IPS-15b (cell line): ENCODE data around the gene MMP15.
"Not testable (repeated sequence)": the region's sequence is repeated elsewhere in the genome, so short reads cannot be mapped to it uniquely, and the experiment has no call there.

Experiments
- H3K27me3 ChIP-seq: one replicate; pipeline ENCODE4 v1.6.1; 2013; ENCODE audit warnings: low read length; ENCODE audit not compliant: control insufficient read depth, insufficient read depth
- H3K36me3 ChIP-seq: one replicate; pipeline ENCODE4 v1.6.1; 2013; ENCODE audit warnings: low read length; ENCODE audit not compliant: control insufficient read depth, insufficient read depth
- H3K4me1 ChIP-seq: one replicate; pipeline ENCODE4 v1.6.1; 2013; ENCODE audit warnings: mild to moderate bottlenecking, low read length; ENCODE audit not compliant: control insufficient read depth, insufficient read depth
- H3K4me3 ChIP-seq: one replicate; pipeline ENCODE4 v1.5.1; 2013; ENCODE audit warnings: low read depth, low read length
- H3K9ac ChIP-seq: one replicate; pipeline ENCODE4 v1.6.1; 2013; ENCODE audit warnings: low read depth, mild to moderate bottlenecking, low read length
- H3K9me3 ChIP-seq: one replicate; pipeline ENCODE4 v1.6.1; 2013; ENCODE audit warnings: mild to moderate bottlenecking, low read length; ENCODE audit not compliant: control insufficient read depth, insufficient read depth

MMP15 gene

GRCh38 chr16:58072134-58072533, 46.6 kb downstream of the MMP15 start:
- H3K36me3 ChIP-seq, H3K9ac ChIP-seq, H3K27me3 ChIP-seq, H3K9me3 ChIP-seq, H3K4me3 ChIP-seq, H3K4me1 ChIP-seq: not testable (repeated sequence)

GRCh38 chr16:58073086-58073485, 47.5 kb downstream of the MMP15 start:
- not testable (repeated sequence) for H3K27me3 ChIP-seq, H3K9ac ChIP-seq, H3K4me3 ChIP-seq

GRCh38 chr16:58074657-58075056, 49.1 kb downstream of the MMP15 start:
- H3K9ac ChIP-seq: no peak overlapping the region
- H3K27me3 ChIP-seq: no peaks in the 10 kb centered on the region
- no peaks in the 10 kb centered on the region for H3K9me3 ChIP-seq
- no peak overlapping the region for H3K4me3 ChIP-seq
- H3K4me1 ChIP-seq: no peaks in the 10 kb centered on the region
- H3K36me3 ChIP-seq: no peaks in the 10 kb centered on the region

More at GRCh38 chr16:58073086-58073485, 47.5 kb downstream of the MMP15 start:
- not testable (repeated sequence) for H3K36me3 ChIP-seq, H3K9me3 ChIP-seq, H3K4me1 ChIP-seq

- H3K36me3 ChIP-seq: no peaks in the 10 kb centered on the region
- H3K4me1 ChIP-seq: no peaks in the 10 kb centered on the region
- no peak overlapping the region for H3K9ac ChIP-seq
- no peak overlapping the region for H3K4me3 ChIP-seq
- H3K9me3 ChIP-seq: no peaks in the 10 kb centered on the region
- H3K27me3 ChIP-seq: no peaks in the 10 kb centered on the region
Observed at GRCh38 chr16:58076514-58076913, 51.0 kb downstream of the MMP15 start.

- Histone ChIP-seq H3K27me3 (no peaks in the 10 kb centered on the region), H3K9ac (no peak overlapping the region), H3K9me3 (no peaks in the 10 kb centered on the region), H3K4me3 (no peak overlapping the region), H3K36me3 (no peaks in the 10 kb centered on the region), H3K4me1 (no peaks in the 10 kb centered on the region)
Observed at GRCh38 chr16:58077796-58078195, 52.2 kb downstream of the MMP15 start.

GRCh38 chr16:58080657-58081056, 55.1 kb downstream of the MMP15 start:
- H3K9me3 ChIP-seq, H3K36me3 ChIP-seq, H3K4me1 ChIP-seq, H3K9ac ChIP-seq, H3K27me3 ChIP-seq, H3K4me3 ChIP-seq: not testable (repeated sequence)

GRCh38 chr16:58082381-58082780, 56.8 kb downstream of the MMP15 start:
- Histone ChIP-seq H3K9ac (no peak overlapping the region), H3K9me3 (no peaks in the 10 kb centered on the region), H3K4me3 (no peak overlapping the region), H3K27me3 (no peaks in the 10 kb centered on the region), H3K4me1 (peaks cover 4% of the 10 kb centered on the region), H3K36me3 (no peaks in the 10 kb centered on the region)

- Histone ChIP-seq H3K4me3 (no peak overlapping the region), H3K9ac (no peak overlapping the region), H3K36me3 (no peaks in the 10 kb centered on the region), H3K9me3 (no peaks in the 10 kb centered on the region), H3K4me1 (peaks cover 4% of the 10 kb centered on the region), H3K27me3 (no peaks in the 10 kb centered on the region)
Observed at GRCh38 chr16:58084635-58085034, 59.1 kb downstream of the MMP15 start.

GRCh38 chr16:58085171-58085570, 59.6 kb downstream of the MMP15 start:
- no peak overlapping the region for H3K4me3 ChIP-seq
- no peaks in the 10 kb centered on the region for H3K9me3 ChIP-seq
- no peak overlapping the region for H3K9ac ChIP-seq
- H3K27me3 ChIP-seq: no peaks in the 10 kb centered on the region
- H3K36me3 ChIP-seq: no peaks in the 10 kb centered on the region
- H3K4me1 ChIP-seq: peaks cover 4% of the 10 kb centered on the region

GRCh38 chr16:58085584-58086251, 60.2 kb downstream of the MMP15 start:
- Histone ChIP-seq H3K36me3 (no peaks in the 10 kb centered on the region), H3K4me1 (peaks cover 4% of the 10 kb centered on the region), H3K4me3 (no peak overlapping the region), H3K9ac (no peak overlapping the region), H3K9me3 (no peaks in the 10 kb centered on the region), H3K27me3 (no peaks in the 10 kb centered on the region)

GRCh38 chr16:58086381-58087208, 61.0 kb downstream of the MMP15 start:
- no peaks in the 10 kb centered on the region for H3K27me3 ChIP-seq
- no peak overlapping the region for H3K4me3 ChIP-seq
- H3K4me1 ChIP-seq: peaks cover 4% of the 10 kb centered on the region
- H3K9me3 ChIP-seq: no peaks in the 10 kb centered on the region
- H3K36me3 ChIP-seq: no peaks in the 10 kb centered on the region
- no peak overlapping the region for H3K9ac ChIP-seq
